Muscle layer of colon (tissue), 2 donors: ENCODE results near the gene PRKG1.

ENCODE experiments used
- H3K27ac ChIP-seq: one replicate; pipeline ENCODE4 v1.7.0; 2013; ENCODE audit warnings: low read depth, mild to moderate bottlenecking, low read length, moderate library complexity
- H3K27me3 ChIP-seq, 2 donors: one replicate each; pipeline ENCODE4 v1.7.0; 2013; ENCODE audit warnings: low read length in 2 of 2, mild to moderate bottlenecking in 2 of 2; ENCODE audit not compliant: insufficient read depth in 2 of 2, control insufficient read depth in 1 of 2
- H3K36me3 ChIP-seq: one replicate; pipeline ENCODE4 v1.7.0; 2013; ENCODE audit warnings: mild to moderate bottlenecking, low read length; ENCODE audit not compliant: insufficient read depth
- H3K4me1 ChIP-seq: one replicate; pipeline ENCODE4 v1.7.0; 2013; ENCODE audit warnings: mild to moderate bottlenecking, low read length; ENCODE audit not compliant: insufficient read depth
- H3K4me3 ChIP-seq, 2 donors: one replicate each; pipeline ENCODE4 v1.7.0; 2013; ENCODE audit warnings: low read length in 2 of 2, low read depth in 1 of 2, mild to moderate bottlenecking in 1 of 2, moderate library complexity in 1 of 2
- H3K9ac ChIP-seq: one replicate; pipeline ENCODE4 v1.7.0; 2013; ENCODE audit warnings: low read length
- H3K9me3 ChIP-seq: one replicate; pipeline ENCODE4 v1.7.0; 2013; ENCODE audit warnings: mild to moderate bottlenecking, low read length
- donor health status: abdominal sarcoma.
- donor health status: Adenocarcinoma of cecum.

PRKG1 gene

DNA sequence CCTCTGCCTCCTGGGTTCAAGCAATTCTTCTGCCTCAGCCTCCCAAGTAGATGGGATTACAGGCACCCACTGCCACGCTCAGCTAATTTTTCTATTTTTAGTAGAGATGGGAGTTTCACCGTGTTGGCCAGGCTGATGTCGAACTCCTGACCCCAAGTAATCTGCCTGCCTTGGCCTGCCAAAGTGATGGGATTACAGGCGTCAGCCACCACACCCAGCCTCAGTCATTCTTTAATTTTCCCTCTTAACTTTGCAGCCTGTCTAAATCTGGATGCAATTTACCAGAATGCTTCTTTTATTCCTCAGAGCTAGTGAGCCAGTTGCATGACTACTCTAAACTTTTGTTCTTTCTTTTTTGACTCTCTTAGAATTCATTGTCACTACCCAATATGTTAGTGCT lies 715.6 kb downstream of the PRKG1 start:
- H3K9ac ChIP-seq = no peak overlapping the region
- H3K9me3 ChIP-seq = no peaks in the 10 kb centered on the region
- H3K36me3 ChIP-seq = no peaks in the 10 kb centered on the region
- H3K4me3 ChIP-seq = no peak overlapping the region
- H3K4me1 ChIP-seq = peaks cover 5% of the 10 kb centered on the region
- H3K27ac ChIP-seq = no peak overlapping the region
- H3K27me3 ChIP-seq = no peaks in the 10 kb centered on the region

DNA sequence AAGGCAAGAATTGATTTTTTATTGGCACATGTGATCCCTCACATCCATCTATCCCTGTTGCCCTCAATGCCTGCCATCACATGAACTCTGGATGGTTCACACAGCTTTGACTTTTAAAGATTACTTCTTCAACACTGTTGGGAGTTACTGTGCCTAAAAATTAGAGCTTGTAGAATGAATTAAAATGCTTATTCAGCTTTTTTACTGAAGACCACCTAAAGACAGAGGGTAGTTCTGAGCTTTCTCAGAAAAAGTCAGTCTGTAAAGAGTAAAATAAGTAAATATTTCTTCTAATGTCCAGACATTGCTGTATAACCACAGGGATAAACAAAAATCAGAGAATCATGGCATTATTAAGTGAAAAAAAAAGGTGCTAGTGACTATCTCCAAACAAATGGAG lies 718.4 kb downstream of the PRKG1 start:
- H3K27ac ChIP-seq = no peak overlapping the region
- no peak overlapping the region for H3K4me3 ChIP-seq
- no peaks in the 10 kb centered on the region for H3K9me3 ChIP-seq
- H3K36me3 ChIP-seq = no peaks in the 10 kb centered on the region
- H3K9ac ChIP-seq = no peak overlapping the region
- no peaks in the 10 kb centered on the region for H3K27me3 ChIP-seq
- H3K4me1 ChIP-seq = peaks cover 5% of the 10 kb centered on the region

- Histone ChIP-seq H3K9me3 (no peaks in the 10 kb centered on the region), H3K36me3 (no peaks in the 10 kb centered on the region), H3K4me1 (peaks cover 3% of the 10 kb centered on the region), H3K4me3 (no peak overlapping the region), H3K27ac (no peak overlapping the region), H3K9ac (no peak overlapping the region), H3K27me3 (no peaks in the 10 kb centered on the region)
These were observed 725.8 kb downstream of the PRKG1 start for GRCh38 chr10:51800121-51800520.

GRCh38 chr10:51800725-51801424 lies 726.6 kb downstream of the PRKG1 start:
- Histone ChIP-seq H3K9me3 (no peaks in the 10 kb centered on the region), H3K4me1 (peaks cover 3% of the 10 kb centered on the region), H3K36me3 (no peaks in the 10 kb centered on the region), H3K27me3 (no peaks in the 10 kb centered on the region), H3K4me3 (no peak overlapping the region), H3K27ac (no peak overlapping the region), H3K9ac (no peak overlapping the region)

- no peaks in the 10 kb centered on the region for H3K36me3 ChIP-seq
- H3K4me3 ChIP-seq = no peak overlapping the region
- H3K27ac ChIP-seq = no peak overlapping the region
- peaks cover 10% of the 10 kb centered on the region for H3K4me1 ChIP-seq
- no peaks in the 10 kb centered on the region for H3K9me3 ChIP-seq
- no peaks in the 10 kb centered on the region for H3K27me3 ChIP-seq
- H3K9ac ChIP-seq = no peak overlapping the region
These were observed 727.7 kb downstream of the PRKG1 start for GRCh38 chr10:51802030-51802429.

DNA sequence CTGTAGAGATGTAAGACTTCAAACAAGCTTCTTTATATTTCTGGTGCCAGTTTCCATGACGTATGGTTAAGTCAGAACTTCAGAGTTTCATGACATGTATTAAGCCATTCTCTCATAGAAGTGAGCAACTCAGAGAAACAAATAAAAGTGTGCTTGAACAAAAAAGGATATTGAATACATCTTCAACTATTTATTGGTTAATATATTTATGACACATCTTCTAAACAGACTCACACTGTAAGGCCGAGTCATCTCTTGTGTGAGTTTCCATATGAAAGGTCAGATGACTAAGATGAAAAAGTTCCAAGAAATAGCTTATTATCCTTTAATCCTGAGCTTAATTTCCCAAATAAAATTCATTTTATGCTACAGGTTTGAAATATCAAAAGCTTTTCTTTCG lies 730.6 kb downstream of the PRKG1 start:
- H3K4me1 ChIP-seq = peaks cover 16% of the 10 kb centered on the region
- H3K27ac ChIP-seq = no peak overlapping the region
- H3K27me3 ChIP-seq = no peaks in the 10 kb centered on the region
- no peak overlapping the region for H3K4me3 ChIP-seq
- H3K36me3 ChIP-seq = no peaks in the 10 kb centered on the region
- no peaks in the 10 kb centered on the region for H3K9me3 ChIP-seq
- no peak overlapping the region for H3K9ac ChIP-seq

GRCh38 chr10:51806079-51806835 lies 732.0 kb downstream of the PRKG1 start:
- no peak overlapping the region for H3K9ac ChIP-seq
- H3K27me3 ChIP-seq = no peaks in the 10 kb centered on the region
- peaks cover 16% of the 10 kb centered on the region for H3K4me1 ChIP-seq
- H3K9me3 ChIP-seq = no peaks in the 10 kb centered on the region
- H3K36me3 ChIP-seq = no peaks in the 10 kb centered on the region
- H3K27ac ChIP-seq = no peak overlapping the region
- no peak overlapping the region for H3K4me3 ChIP-seq

DNA sequence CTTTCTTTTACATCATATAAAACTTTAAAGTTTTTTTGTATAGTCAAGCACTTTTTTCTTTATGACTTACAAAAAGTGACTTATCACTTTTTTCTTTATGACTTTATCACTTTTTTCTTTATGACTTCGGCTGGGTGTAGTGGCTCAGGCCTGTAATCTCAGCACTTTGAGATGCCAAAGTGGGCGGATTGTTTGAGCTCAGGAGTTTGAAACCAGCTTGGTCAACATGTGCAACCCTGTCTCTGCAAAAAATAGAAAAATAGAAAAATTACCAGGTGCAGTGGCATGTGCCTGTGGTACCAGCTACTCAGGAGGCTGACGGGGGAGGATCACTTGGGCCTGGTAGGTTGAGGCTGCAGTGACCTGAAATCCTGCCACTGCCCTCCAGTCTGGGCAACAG lies 733.9 kb downstream of the PRKG1 start:
- H3K9ac ChIP-seq = no peak overlapping the region
- H3K9me3 ChIP-seq = no peaks in the 10 kb centered on the region
- peaks cover 16% of the 10 kb centered on the region for H3K4me1 ChIP-seq
- H3K27me3 ChIP-seq = no peaks in the 10 kb centered on the region
- no peak overlapping the region for H3K4me3 ChIP-seq
- H3K27ac ChIP-seq = no peak overlapping the region
- no peaks in the 10 kb centered on the region for H3K36me3 ChIP-seq

- peaks cover 17% of the 10 kb centered on the region for H3K4me1 ChIP-seq
These were observed 741.4 kb downstream of the PRKG1 start for GRCh38 chr10:51815723-51816122.

DNA sequence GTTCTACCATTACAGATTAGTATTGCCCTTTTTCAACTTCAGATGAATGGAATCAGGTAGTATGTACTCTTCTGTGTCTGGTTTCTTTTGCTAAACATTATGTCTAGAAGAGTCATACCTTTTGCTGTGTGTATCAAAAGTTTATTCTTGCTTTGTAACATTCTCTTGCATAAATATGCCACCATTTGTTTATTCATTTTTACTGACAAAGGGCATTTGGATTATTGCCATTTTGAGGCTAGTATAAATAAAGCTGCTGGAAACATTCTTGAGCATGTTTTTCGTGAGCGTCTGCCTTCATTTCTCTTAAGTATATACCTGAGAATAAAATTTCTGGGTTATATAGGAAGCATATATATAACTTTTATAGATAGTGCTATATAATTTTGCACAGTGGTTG lies 746.8 kb downstream of the PRKG1 start:
- Histone ChIP-seq H3K27ac (no peak overlapping the region), H3K4me3 (no peak overlapping the region), H3K9ac (no peak overlapping the region)

More at GRCh38 chr10:51815723-51816122, 741.4 kb downstream of the PRKG1 start:
- Histone ChIP-seq H3K9ac (no peak overlapping the region), H3K27me3 (no peaks in the 10 kb centered on the region), H3K4me3 (no peak overlapping the region), H3K36me3 (no peaks in the 10 kb centered on the region), H3K9me3 (no peaks in the 10 kb centered on the region), H3K27ac (no peak overlapping the region)

GRCh38 chr10:51821745-51822144 lies 747.5 kb downstream of the PRKG1 start:
- H3K9ac ChIP-seq = no peak overlapping the region
- H3K9me3 ChIP-seq = no peaks in the 10 kb centered on the region
- H3K4me1 ChIP-seq = peaks cover 5% of the 10 kb centered on the region

More for the DNA sequence above, 746.8 kb downstream of the PRKG1 start:
- no peaks in the 10 kb centered on the region for H3K36me3 ChIP-seq
- H3K4me1 ChIP-seq = peaks cover 8% of the 10 kb centered on the region
- no peaks in the 10 kb centered on the region for H3K9me3 ChIP-seq
- H3K27me3 ChIP-seq = no peaks in the 10 kb centered on the region

More at GRCh38 chr10:51821745-51822144, 747.5 kb downstream of the PRKG1 start:
- H3K36me3 ChIP-seq = no peaks in the 10 kb centered on the region
- H3K27ac ChIP-seq = no peak overlapping the region
- H3K4me3 ChIP-seq = no peak overlapping the region
- H3K27me3 ChIP-seq = no peaks in the 10 kb centered on the region
